KOPT-K1 (cell line): Measurements from ENCODE around the gene CCDC127.

ENCODE experiments used
- H3K27ac ChIP-seq: fragments of 200-600 bp; sonication (generic); 2 replicates; pipeline ENCODE4 v1.5.1; 2016; ENCODE audit warnings: antibody characterized with exemption, mild to moderate bottlenecking, low read depth, low read length; ENCODE audit not compliant: poor library complexity, severe bottlenecking
- H3K36me3 ChIP-seq: fragments of 200-600 bp; sonication (generic); 2 replicates; pipeline ENCODE4 v1.5.1; 2017; ENCODE audit warnings: antibody characterized with exemption, mild to moderate bottlenecking, low read length, moderate library complexity; ENCODE audit not compliant: insufficient read depth
- H3K9me3 ChIP-seq: fragments of 200-600 bp; sonication (generic); 2 replicates; pipeline ENCODE4 v1.5.1; 2017; ENCODE audit warnings: antibody characterized with exemption, low read length, mild to moderate bottlenecking; ENCODE audit not compliant: insufficient read depth, poor library complexity, severe bottlenecking

Gene CCDC127

DNA sequence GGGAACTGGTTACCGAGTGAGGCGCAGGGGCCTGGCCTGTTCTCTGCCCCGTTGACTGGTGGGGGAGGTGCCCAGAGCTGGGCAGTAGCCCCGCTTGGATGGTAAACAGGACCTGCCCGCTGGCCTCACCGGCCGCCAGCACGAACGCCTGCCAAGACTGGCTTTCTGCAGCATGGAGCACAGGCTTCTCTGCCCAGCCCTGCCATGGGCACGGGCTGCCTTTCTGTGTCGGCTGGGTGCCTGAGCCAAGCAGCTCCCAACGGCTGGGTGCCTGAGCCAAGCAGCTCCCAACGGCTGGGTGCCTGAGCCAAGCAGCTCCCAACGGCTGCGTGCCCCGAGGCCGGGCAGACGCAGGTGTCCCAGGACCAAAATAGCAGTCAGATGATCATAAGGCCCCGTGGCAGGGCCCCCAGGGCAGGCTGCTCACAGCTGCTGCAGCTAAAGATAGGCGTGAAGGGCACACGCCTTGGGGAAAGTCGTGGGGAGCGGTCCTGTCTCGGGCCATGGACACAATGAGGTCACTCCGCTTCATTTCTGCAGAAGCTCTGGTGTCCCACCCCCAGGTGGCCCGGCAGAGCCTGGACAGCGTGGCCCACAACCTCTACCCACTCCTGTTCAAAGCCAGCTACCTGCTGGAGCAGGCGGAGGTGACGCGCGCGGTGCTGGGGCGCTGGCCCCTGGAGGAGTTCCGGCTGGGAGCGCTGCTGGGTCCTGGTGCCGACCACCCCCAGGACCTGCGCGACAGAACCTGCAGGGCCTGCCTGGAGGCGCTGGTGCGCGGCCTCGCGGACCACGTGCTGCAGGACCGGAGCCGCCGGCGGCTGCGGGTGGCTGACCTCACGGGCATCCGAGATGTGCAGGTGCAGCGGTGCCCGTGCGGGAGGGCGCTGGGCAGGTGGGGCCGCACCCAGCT lies 26.7 kb downstream of the CCDC127 start, which contains the start of gene LRRC14B:
LRRC14B (plus strand) TSS at position 460 of the 913 bp plus-strand sequence; CDS start at position 504, 44 bp downstream.
- Histone ChIP-seq H3K36me3 (no peaks in the 10 kb centered on the region), H3K27ac (peak within 1 kb of the TSS; percentile 66), H3K9me3 (no peaks in the 10 kb centered on the region)

DNA sequence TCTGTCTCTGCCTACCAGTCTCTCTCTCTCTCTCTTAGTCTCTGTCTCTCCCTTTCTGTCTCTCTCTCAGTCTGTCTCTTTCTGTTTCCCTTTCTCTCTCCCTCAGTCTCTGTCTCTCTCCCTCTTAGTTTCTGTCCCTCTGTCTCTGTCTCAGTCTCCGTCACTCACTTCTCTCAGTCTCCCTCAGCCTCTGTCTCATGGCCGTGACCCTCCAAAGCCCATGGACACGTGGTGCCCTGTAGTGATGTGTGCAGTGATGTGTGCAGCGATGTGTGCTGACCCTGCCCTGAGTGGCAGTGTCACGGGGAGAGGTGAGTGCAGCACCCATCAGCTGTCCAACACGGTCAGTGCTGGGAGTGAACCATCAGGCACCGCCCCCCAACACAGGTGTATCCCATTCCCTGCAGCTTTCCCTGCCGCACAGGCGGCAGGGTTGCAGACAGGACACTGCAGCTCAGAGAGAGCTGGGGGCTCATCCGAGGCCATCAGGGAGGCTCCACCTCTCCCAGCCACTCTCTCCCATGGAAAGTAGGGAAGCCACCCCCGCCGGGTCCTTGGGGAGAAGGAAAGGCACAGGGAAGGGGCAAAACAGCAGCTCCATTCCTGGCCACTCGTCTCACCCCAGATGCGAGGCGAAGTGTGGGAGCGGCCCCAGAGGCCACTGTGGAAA lies 27.5 kb downstream of the CCDC127 start:
- H3K27ac ChIP-seq = peak overlapping the region; percentile 66
- H3K36me3 ChIP-seq = no peaks in the 10 kb centered on the region
- no peaks in the 10 kb centered on the region for H3K9me3 ChIP-seq

GRCh38 chr5:189976-190365 lies 28.0 kb downstream of the CCDC127 start:
- H3K27ac ChIP-seq = peak overlapping the region; percentile 66
- no peaks in the 10 kb centered on the region for H3K9me3 ChIP-seq
- H3K36me3 ChIP-seq = no peaks in the 10 kb centered on the region

DNA sequence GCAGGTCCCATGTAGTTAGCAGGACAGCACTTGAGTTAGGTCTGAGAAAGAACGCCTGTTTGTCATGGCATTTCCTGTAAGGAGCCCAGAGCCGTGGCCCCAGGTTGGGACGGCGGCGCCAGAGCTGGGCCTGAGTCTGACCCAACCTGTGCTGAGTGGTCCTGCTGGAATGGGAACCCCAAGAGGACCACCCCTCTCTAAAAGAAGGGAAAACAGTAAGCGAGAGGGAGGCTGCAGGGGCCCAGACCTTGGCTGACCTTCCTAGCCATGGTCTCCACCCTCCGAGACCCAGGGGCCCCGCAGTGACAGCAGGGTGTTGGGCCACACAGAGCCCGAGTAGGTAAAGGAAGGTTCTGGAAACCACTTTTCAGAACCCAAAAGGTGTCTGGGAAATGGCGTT lies 28.5 kb downstream of the CCDC127 start:
- Histone ChIP-seq H3K27ac (peak overlapping the region; percentile 36), H3K36me3 (no peaks in the 10 kb centered on the region), H3K9me3 (no peaks in the 10 kb centered on the region)

GRCh38 chr5:188488-189481 lies 29.2 kb downstream of the CCDC127 start:
- no peaks in the 10 kb centered on the region for H3K9me3 ChIP-seq
- no peaks in the 10 kb centered on the region for H3K36me3 ChIP-seq
- peak overlapping the region; percentile 36 for H3K27ac ChIP-seq

DNA sequence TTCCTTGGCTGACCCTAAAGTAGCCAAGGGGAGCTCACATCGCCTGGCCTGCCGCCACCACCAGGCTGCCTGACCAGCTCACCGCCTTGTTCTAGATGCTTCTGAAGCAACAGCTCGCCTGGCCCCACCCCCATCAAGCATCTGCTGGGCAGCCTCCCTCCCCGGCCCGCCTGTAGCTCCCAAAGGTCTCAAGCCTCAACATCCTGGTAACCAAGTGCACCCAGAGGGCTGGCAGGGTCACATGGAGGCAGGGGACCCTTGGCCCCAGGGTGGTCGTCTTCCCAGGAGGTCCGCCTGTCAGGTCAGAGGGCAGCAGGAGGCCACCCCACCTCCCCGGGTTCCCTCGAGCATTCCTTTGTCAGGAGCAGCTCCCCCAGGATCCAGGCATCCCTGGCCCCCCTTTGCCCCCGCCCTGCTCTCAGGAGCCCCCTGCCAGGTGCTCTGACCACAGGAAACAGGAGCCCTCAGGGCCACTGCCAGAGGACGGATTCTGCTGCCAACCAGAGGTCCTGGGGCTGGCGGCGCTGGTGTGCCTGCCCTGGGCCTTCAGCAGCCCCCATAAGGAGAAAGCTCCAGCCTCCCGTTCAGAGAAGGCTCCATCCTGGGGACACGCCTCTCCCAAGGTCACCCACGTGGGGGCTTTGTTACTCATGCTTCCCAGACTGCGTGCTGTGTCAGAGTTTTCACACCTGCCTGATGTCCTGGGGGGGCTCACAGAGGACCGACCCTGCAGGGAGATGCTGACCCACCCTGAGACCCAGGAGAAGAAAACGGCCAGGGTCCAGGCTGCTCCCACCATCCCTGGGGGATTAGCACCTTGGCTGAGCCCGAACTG lies 30.1 kb downstream of the CCDC127 start:
- no peak overlapping the region for H3K27ac ChIP-seq
- no peaks in the 10 kb centered on the region for H3K9me3 ChIP-seq
- H3K36me3 ChIP-seq = no peaks in the 10 kb centered on the region

- no peak overlapping the region for H3K27ac ChIP-seq
- H3K9me3 ChIP-seq = no peaks in the 10 kb centered on the region
- no peaks in the 10 kb centered on the region for H3K36me3 ChIP-seq
Measured at GRCh38 chr5:187042-187431, 30.9 kb downstream of the CCDC127 start.

- Histone ChIP-seq H3K36me3 (no peaks in the 10 kb centered on the region), H3K9me3 (no peaks in the 10 kb centered on the region), H3K27ac (no peak overlapping the region)
Measured at GRCh38 chr5:186091-187041, 31.6 kb downstream of the CCDC127 start.

- no peaks in the 10 kb centered on the region for H3K9me3 ChIP-seq
- no peaks in the 10 kb centered on the region for H3K36me3 ChIP-seq
- H3K27ac ChIP-seq = no peak overlapping the region
Measured at GRCh38 chr5:185095-186070, 32.6 kb downstream of the CCDC127 start.

- Histone ChIP-seq H3K36me3 (no peaks in the 10 kb centered on the region), H3K27ac (no peak overlapping the region), H3K9me3 (no peaks in the 10 kb centered on the region)
Measured at GRCh38 chr5:184471-184870, 33.5 kb downstream of the CCDC127 start.

- H3K27ac ChIP-seq = no peak overlapping the region
- H3K9me3 ChIP-seq = no peaks in the 10 kb centered on the region
- no peaks in the 10 kb centered on the region for H3K36me3 ChIP-seq
Measured at GRCh38 chr5:182126-182525, 35.8 kb downstream of the CCDC127 start.

GRCh38 chr5:181566-181965 lies 36.4 kb downstream of the CCDC127 start:
- Histone ChIP-seq H3K9me3 (no peaks in the 10 kb centered on the region), H3K27ac (no peak overlapping the region), H3K36me3 (no peaks in the 10 kb centered on the region)
